Measurements from ENCODE around the gene VPS37B. TPM values are rescaled to one million over a fixed set of nuclear protein-coding genes. Genes with fewer than 3 reads are reported as not detected.

VPS37B gene
- total and polyA plus RNA-seq, 2 donors from 2014 or later, result 21.4 to 47.8 TPM

DNA sequence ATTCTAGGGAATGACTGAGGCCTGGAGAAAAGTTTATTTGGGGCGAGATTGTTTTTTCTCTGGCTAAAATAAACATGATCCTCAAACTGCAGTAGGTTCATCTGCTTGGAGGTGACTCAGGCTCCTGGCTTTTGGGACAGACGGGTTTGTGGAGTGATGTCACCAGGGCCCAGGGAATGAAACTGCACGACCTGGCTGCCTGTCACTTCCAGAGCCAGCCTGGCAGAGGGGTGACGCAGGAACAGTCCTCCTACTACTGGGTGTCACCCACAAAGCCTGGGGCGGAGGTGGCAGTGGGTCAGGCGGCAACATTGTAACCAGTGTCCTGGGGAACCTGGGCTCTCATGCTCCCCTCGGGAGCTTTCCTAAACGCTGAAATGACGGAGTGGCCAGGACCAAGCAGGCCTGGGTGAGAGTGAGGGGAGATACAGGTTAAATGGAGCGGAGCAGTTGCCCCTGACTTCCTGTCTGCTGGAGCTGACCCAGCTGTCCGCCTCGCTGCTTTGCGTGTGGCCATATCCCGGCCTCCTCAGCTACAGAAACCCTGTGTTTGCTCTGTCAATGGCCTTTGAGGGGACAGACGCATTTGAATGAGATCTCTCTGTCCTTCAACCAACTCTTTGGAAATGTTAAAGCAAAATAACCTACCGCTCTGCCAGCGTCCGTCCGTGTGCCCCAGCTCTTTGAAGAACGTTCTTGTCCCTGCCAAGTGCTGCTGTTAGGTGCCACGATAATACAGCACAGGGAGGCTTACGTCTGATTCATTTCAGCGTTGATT, 54.2 kb downstream of the VPS37B start:
- no peaks in the 10 kb centered on the region for H3K9me3 ChIP-seq (ENCODE audit: control insufficient read depth in 2 of 3, insufficient read depth in 1 of 3, low read length in 3 of 3)
- DNase-seq, result peak; percentile 63 to 90 (median 82)
- peaks cover 0 to 5% (median 0%) of the 10 kb centered on the region in 3 donors for H3K36me3 ChIP-seq (ENCODE audit: control insufficient read depth in 2 of 3, insufficient read depth in 3 of 3, low read length in 3 of 3)
- peak overlapping the region in 1 of 3 donors; percentile 82 for H3K9ac ChIP-seq (ENCODE audit: low read length in 3 of 3)
- intact Hi-C loops (cut with DNase I), result no loop called here
- no peak for FAIRE-seq
- no peak for TF ChIP-seq CTCF (IDR thresholded peaks at IDR 0.05; ENCODE audit: borderline replicate concordance, extremely low read depth, insufficient read depth)
- peaks cover 7 to 74% (median 70%) of the 10 kb centered on the region in 3 donors for H3K4me1 ChIP-seq (ENCODE audit: control insufficient read depth in 2 of 3, insufficient read depth in 2 of 3, low read depth in 1 of 3, low read length in 3 of 3)
- H3K4me3 ChIP-seq (ENCODE audit: low read length in 3 of 3), result peak overlapping the region in 1 of 3 donors; percentile 32
- peak overlapping the region; percentile 77 to 78 for H3K27ac ChIP-seq (ENCODE audit: low read depth in 2 of 2, low read length in 2 of 2)
- no peaks in the 10 kb centered on the region for H3K27me3 ChIP-seq (ENCODE audit: control insufficient read depth, insufficient read depth, low read length)

- DNase-seq (peak in 1 of 5 donors; percentile 71), FAIRE-seq (no peak)
- H3K36me3 ChIP-seq (ENCODE audit: control insufficient read depth in 2 of 3, insufficient read depth in 3 of 3, low read length in 3 of 3), result peaks cover 0 to 5% (median 0%) of the 10 kb centered on the region in 3 donors
- H3K27me3 ChIP-seq (ENCODE audit: control insufficient read depth, insufficient read depth, low read length), result no peaks in the 10 kb centered on the region
- intact Hi-C loops (cut with DNase I), result no loop called here
- H3K9me3 ChIP-seq (ENCODE audit: control insufficient read depth in 2 of 3, insufficient read depth in 1 of 3, low read length in 3 of 3), result no peaks in the 10 kb centered on the region
- peak overlapping the region in 1 of 3 donors; percentile 10 for H3K9ac ChIP-seq (ENCODE audit: low read length in 3 of 3)
- H3K4me3 ChIP-seq (ENCODE audit: low read length in 3 of 3), result no peak overlapping the region
- peaks cover 7 to 72% (median 67%) of the 10 kb centered on the region in 3 donors for H3K4me1 ChIP-seq (ENCODE audit: control insufficient read depth in 2 of 3, insufficient read depth in 2 of 3, low read depth in 1 of 3, low read length in 3 of 3)
- no peak for TF ChIP-seq CTCF (IDR thresholded peaks at IDR 0.05; ENCODE audit: borderline replicate concordance, extremely low read depth, insufficient read depth)
- peak overlapping the region; percentile 53 to 78 for H3K27ac ChIP-seq (ENCODE audit: low read depth in 2 of 2, low read length in 2 of 2)
Observed at GRCh38 chr12:122840580-122841513, 55.1 kb downstream of the VPS37B start.

- TF ChIP-seq CTCF (IDR thresholded peaks at IDR 0.05; ENCODE audit: borderline replicate concordance, extremely low read depth, insufficient read depth), result no peak
- FAIRE-seq (no peak), DNase-seq (no peak)
- H3K9me3 ChIP-seq (ENCODE audit: control insufficient read depth in 2 of 3, insufficient read depth in 1 of 3, low read length in 3 of 3), result no peaks in the 10 kb centered on the region
- peak overlapping the region in 1 of 3 donors; percentile 10 for H3K9ac ChIP-seq (ENCODE audit: low read length in 3 of 3)
- intact Hi-C loops (cut with DNase I), result no loop called here
- H3K4me1 ChIP-seq (ENCODE audit: control insufficient read depth in 2 of 3, insufficient read depth in 2 of 3, low read depth in 1 of 3, low read length in 3 of 3), result peaks cover 7 to 65% (median 65%) of the 10 kb centered on the region in 3 donors
- peak overlapping the region; percentile 51 to 56 for H3K27ac ChIP-seq (ENCODE audit: low read depth in 2 of 2, low read length in 2 of 2)
- H3K36me3 ChIP-seq (ENCODE audit: control insufficient read depth in 2 of 3, insufficient read depth in 3 of 3, low read length in 3 of 3), result peaks cover 0 to 5% (median 0%) of the 10 kb centered on the region in 3 donors
- H3K27me3 ChIP-seq (ENCODE audit: control insufficient read depth, insufficient read depth, low read length), result no peaks in the 10 kb centered on the region
- peak overlapping the region in 1 of 3 donors; percentile 8 for H3K4me3 ChIP-seq (ENCODE audit: low read length in 3 of 3)
Observed at GRCh38 chr12:122839907-122840554, 55.9 kb downstream of the VPS37B start.

Measured in kidney (tissue), 14 donors.